Prostate gland (tissue), 2 donors: ENCODE results near the gene RAD23B. TPM values are rescaled to one million over a fixed set of nuclear protein-coding genes. Genes with fewer than 3 reads are reported as not detected.

ENCODE experiments used
- DNase-seq: peaks from one replicate; pipeline ENCODE4 v3.0.0-alpha.2; 2019; ENCODE audit warnings: low spot score
- H3K27ac ChIP-seq, 2 donors: fragments of 200-600 bp; sonication (generic); 2 replicates each; pipeline ENCODE4 v1.5.1; 2017 to 2019
- H3K27me3 ChIP-seq: fragments of 200-600 bp; sonication (generic); replicated peaks from 2 replicates; pipeline ENCODE4 v1.5.1; 2019; ENCODE audit not compliant: insufficient read depth
- H3K36me3 ChIP-seq, 2 donors: fragments of 200-600 bp; sonication (generic); 1 replicate in 1 of 2; 2 replicates in 1 of 2; pipeline versions ENCODE4 v1.5.1 to v1.8.1; 2017 to 2019
- H3K4me1 ChIP-seq: fragments of 200-600 bp; sonication (generic); replicated peaks from 2 replicates; pipeline ENCODE4 v1.5.1; 2019
- H3K4me3 ChIP-seq, 2 donors: fragments of 200-600 bp; sonication (generic); 2 replicates each; pipeline ENCODE4 v1.5.1; 2017 to 2019
- H3K9me3 ChIP-seq: fragments of 200-600 bp; sonication (generic); 2 replicates; pipeline ENCODE4 v1.5.1; 2017
- CTCF ChIP-seq, 4 experiments: fragments of 200-600 bp in 2 of 4; fragments of 450-650 bp in 2 of 4; sonication (generic) in 2 of 4; IDR thresholded peaks; 1 replicate in 3 of 4; 2 replicates in 1 of 4; pipeline ENCODE4 v1.5.1; 2016 to 2019; ENCODE audit warnings: antibody characterized with exemption in 4 of 4, mild to moderate bottlenecking in 2 of 4, moderate library complexity in 2 of 4
- POLR2A ChIP-seq: fragments of 450-650 bp; IDR thresholded peaks from one replicate; pipeline ENCODE4 v1.6.1; 2016; ENCODE audit warnings: antibody characterized with exemption, mild to moderate bottlenecking
- POLR2AphosphoS5 ChIP-seq: sonication (generic); formaldehyde crosslinking; IDR thresholded peaks from one replicate; pipeline ENCODE4 v1.6.1; 2017; ENCODE audit warnings: antibody characterized with exemption
- WGBS: methylation state at CpG from one replicate; pipeline ENCODE4 v1.1.5; 2018; 5-methylcytosine and 5-hydroxymethylcytosine counted together
- intact Hi-C: fragments of 100-400 bp; cut with DNase I; formaldehyde crosslinking; loops from one replicate; pipeline ENCODE4 v1.14.2; 2022
- total RNA-seq, 2 donors: library from RNA; depleted of rRNA; stranded (reverse); fragments of >200 nt; gene quantifications; one replicate each; pipeline ENCODE4 v1.1.0, GENCODE V29; 2016

The RAD23B gene
- total RNA-seq, 2 donors from 2014 or later, result 92.3 to 111 TPM

GRCh38 chr9:107279086-107279485 lies 4.0 kb upstream of the RAD23B start:
- Histone ChIP-seq H3K27ac (no peak overlapping the region), H3K36me3 (no peaks in the 10 kb centered on the region), H3K27me3 (no peaks in the 10 kb centered on the region), H3K4me1 (no peaks in the 10 kb centered on the region), H3K4me3 (no peak overlapping the region), H3K9me3 (no peaks in the 10 kb centered on the region)
- TF ChIP-seq CTCF (IDR thresholded peaks at IDR 0.05) (no peak), POLR2AphosphoS5 (no peak), POLR2A (no peak)
- WGBS, result 96% methylated on average over 7 of the region's 7 CpGs
- DNase-seq, result no peak
- intact Hi-C loops, result no loop called here

- intact Hi-C loops, result loop anchor here (10.0 kb wide), 1 partner anchor 416 kb away; the partner anchor contains the start of gene ZNF462
- H3K27ac ChIP-seq, result no peak overlapping the region
Measured at GRCh38 chr9:107280543-107280942, 2.5 kb upstream of the RAD23B start.

GRCh38 chr9:107281184-107281583 lies 1.9 kb upstream of the RAD23B start:
- no peak overlapping the region for H3K27ac ChIP-seq
- no peak overlapping the region for H3K4me3 ChIP-seq
- no peaks in the 10 kb centered on the region for H3K4me1 ChIP-seq
- no peaks in the 10 kb centered on the region for H3K9me3 ChIP-seq
- no peaks in the 10 kb centered on the region for H3K36me3 ChIP-seq
- DNase-seq, result no peak
- WGBS, result 71% methylated on average over 1 of the region's 1 CpG
- no peaks in the 10 kb centered on the region for H3K27me3 ChIP-seq
- intact Hi-C loops, result loop anchor here (10.0 kb wide), 1 partner anchor 416 kb away; the partner anchor contains the start of gene ZNF462
- TF ChIP-seq CTCF (IDR thresholded peaks at IDR 0.05) (no peak), POLR2AphosphoS5 (no peak), POLR2A (no peak)

More at GRCh38 chr9:107280543-107280942, 2.5 kb upstream of the RAD23B start:
- Histone ChIP-seq H3K4me1 (no peaks in the 10 kb centered on the region), H3K4me3 (no peak overlapping the region), H3K9me3 (no peaks in the 10 kb centered on the region), H3K36me3 (no peaks in the 10 kb centered on the region), H3K27me3 (no peaks in the 10 kb centered on the region)
- 75% methylated on average over 3 of the region's 3 CpGs for whole genome bisulfite sequencing
- TF ChIP-seq POLR2A (no peak), POLR2AphosphoS5 (no peak), CTCF (IDR thresholded peaks at IDR 0.05) (no peak)
- no peak for DNase-seq

GRCh38 chr9:107281922-107282667 lies 984 bp upstream of the RAD23B start:
- Histone ChIP-seq H3K9me3 (no peaks in the 10 kb centered on the region), H3K36me3 (no peaks in the 10 kb centered on the region), H3K4me3 (peak overlapping the region; percentile 99 to 100), H3K27ac (peak overlapping the region; percentile 99 to 100), H3K4me1 (no peaks in the 10 kb centered on the region), H3K27me3 (no peaks in the 10 kb centered on the region)
- intact Hi-C loops, result loop anchor here (10.0 kb wide), 1 partner anchor 417 kb away; the partner anchor contains the start of gene ZNF462
- TF ChIP-seq CTCF (IDR thresholded peaks at IDR 0.05) (no peak), POLR2AphosphoS5 (no peak), POLR2A (no peak)
- WGBS, result 32% methylated on average over 13 of the region's 13 CpGs
- DNase-seq, result peak; percentile 14
